PC-3 (cell line): Measurements from ENCODE around the gene IL23R.

Experiments
- EZH2 ChIP-seq: fragments of 300-600 bp; sonication (generic); IDR thresholded peaks from one replicate; pipeline ENCODE4 v1.6.1; 2017; ENCODE audit warnings: antibody characterized with exemption, mild to moderate bottlenecking, low read length; ENCODE audit not compliant: unreplicated experiment
- TF ChIP-seq, protein P1 (sequence below): fragments of 300-600 bp; sonication (generic); conservative IDR thresholded peaks from 2 replicates; pipeline ENCODE4 v1.5.1; 2017; ENCODE audit warnings: antibody characterized with exemption, low read depth, mild to moderate bottlenecking, low read length

DNA sequence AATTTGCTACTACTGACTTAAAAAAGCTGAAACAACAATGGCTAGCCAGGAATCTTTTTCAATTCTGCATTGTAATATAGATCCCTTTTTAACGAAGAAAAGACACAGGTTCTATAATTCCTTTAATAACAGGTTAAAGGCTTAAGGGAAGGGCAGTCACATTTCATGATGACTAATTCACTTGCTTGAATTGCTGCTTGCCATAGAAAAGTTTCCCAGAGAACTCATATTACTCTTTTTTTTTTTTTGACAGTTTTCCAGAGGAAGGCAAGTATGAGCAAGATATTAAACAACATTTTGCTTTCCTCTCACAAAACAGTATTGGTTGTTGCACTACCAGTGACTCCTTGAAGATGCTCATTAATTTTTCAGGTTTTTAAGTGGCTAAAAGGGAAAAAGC is 60.9 kb downstream of the IL23R start:
- TF ChIP-seq, protein P1, sequence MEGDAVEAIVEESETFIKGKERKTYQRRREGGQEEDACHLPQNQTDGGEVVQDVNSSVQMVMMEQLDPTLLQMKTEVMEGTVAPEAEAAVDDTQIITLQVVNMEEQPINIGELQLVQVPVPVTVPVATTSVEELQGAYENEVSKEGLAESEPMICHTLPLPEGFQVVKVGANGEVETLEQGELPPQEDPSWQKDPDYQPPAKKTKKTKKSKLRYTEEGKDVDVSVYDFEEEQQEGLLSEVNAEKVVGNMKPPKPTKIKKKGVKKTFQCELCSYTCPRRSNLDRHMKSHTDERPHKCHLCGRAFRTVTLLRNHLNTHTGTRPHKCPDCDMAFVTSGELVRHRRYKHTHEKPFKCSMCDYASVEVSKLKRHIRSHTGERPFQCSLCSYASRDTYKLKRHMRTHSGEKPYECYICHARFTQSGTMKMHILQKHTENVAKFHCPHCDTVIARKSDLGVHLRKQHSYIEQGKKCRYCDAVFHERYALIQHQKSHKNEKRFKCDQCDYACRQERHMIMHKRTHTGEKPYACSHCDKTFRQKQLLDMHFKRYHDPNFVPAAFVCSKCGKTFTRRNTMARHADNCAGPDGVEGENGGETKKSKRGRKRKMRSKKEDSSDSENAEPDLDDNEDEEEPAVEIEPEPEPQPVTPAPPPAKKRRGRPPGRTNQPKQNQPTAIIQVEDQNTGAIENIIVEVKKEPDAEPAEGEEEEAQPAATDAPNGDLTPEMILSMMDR: no peak
- TF ChIP-seq EZH2: no peak
